Kidney tubule cell (primary cell): ENCODE measurements around the gene VAMP3.

Experiments
- DNase-seq: peaks from one replicate; pipeline ENCODE4 v3.0.0-alpha.2; 2018; ENCODE audit warnings: low spot score

VAMP3 gene

GRCh38 chr1:7770997-7771822, at the start of gene VAMP3:
Gene VAMP3, plus strand, starts transcription at chr1:7771296. Its CDS starts 88 bp downstream, at chr1:7771384.
- DNase-seq: peak; percentile 82

GRCh38 chr1:7721940-7722669, 49.0 kb upstream of the VAMP3 start:
- no peak for DNase-seq

GRCh38 chr1:7722670-7723012, 48.5 kb upstream of the VAMP3 start:
- DNase-seq: no peak

GRCh38 chr1:7726623-7727022, 44.5 kb upstream of the VAMP3 start:
- DNase-seq: no peak

GRCh38 chr1:7727809-7728471, 43.2 kb upstream of the VAMP3 start:
- DNase-seq: no peak

GRCh38 chr1:7729761-7730160, 41.3 kb upstream of the VAMP3 start:
- no peak for DNase-seq

- no peak for DNase-seq
These were observed 38.8 kb upstream of the VAMP3 start for GRCh38 chr1:7732331-7732730.

GRCh38 chr1:7733276-7733675, 37.8 kb upstream of the VAMP3 start:
- no peak for DNase-seq

- no peak for DNase-seq
These were observed 33.1 kb upstream of the VAMP3 start for GRCh38 chr1:7738044-7738443.

- DNase-seq: no peak
These were observed 27.8 kb upstream of the VAMP3 start for GRCh38 chr1:7743346-7743745.

GRCh38 chr1:7744882-7745281, 26.2 kb upstream of the VAMP3 start:
- DNase-seq: no peak

GRCh38 chr1:7745783-7746182, 25.3 kb upstream of the VAMP3 start:
- peak; percentile 66 for DNase-seq

GRCh38 chr1:7747605-7748004, 23.5 kb upstream of the VAMP3 start:
- DNase-seq: no peak

- no peak for DNase-seq
These were observed 22.0 kb upstream of the VAMP3 start for GRCh38 chr1:7749126-7749525.

- no peak for DNase-seq
These were observed 19.9 kb upstream of the VAMP3 start for GRCh38 chr1:7751174-7751573.

- peak; percentile 63 for DNase-seq
These were observed 18.3 kb upstream of the VAMP3 start for GRCh38 chr1:7752512-7753417.

GRCh38 chr1:7753641-7754040, 17.5 kb upstream of the VAMP3 start:
- DNase-seq: peak; percentile 6

- no peak for DNase-seq
These were observed 16.9 kb upstream of the VAMP3 start for GRCh38 chr1:7754234-7754633.

- no peak for DNase-seq
These were observed 15.6 kb upstream of the VAMP3 start for GRCh38 chr1:7755448-7755847.

GRCh38 chr1:7760245-7760644, 10.9 kb upstream of the VAMP3 start:
- DNase-seq: no peak

- no peak for DNase-seq
These were observed 10.0 kb upstream of the VAMP3 start for GRCh38 chr1:7761103-7761502.

GRCh38 chr1:7767176-7767575, 3.9 kb upstream of the VAMP3 start:
- DNase-seq: no peak
